Measurements from ENCODE around the gene DBNDD1.

Gene DBNDD1

GRCh38 chr16:90027611-90028010 lies 8.4 kb upstream of the DBNDD1 start:
- H3K27me3 ChIP-seq, result no peaks in the 10 kb centered on the region
- H3K4me3 ChIP-seq (ENCODE audit: low read depth in 1 of 2, low read length in 1 of 2), result no peak overlapping the region
- H3K9me3 ChIP-seq, result no peaks in the 10 kb centered on the region
- no peak for TF ChIP-seq CTCF (IDR thresholded peaks at IDR 0.05)
- H3K36me3 ChIP-seq, result no peaks in the 10 kb centered on the region
- peaks cover 12 to 17% of the 10 kb centered on the region in 2 experiments for H3K4me1 ChIP-seq (ENCODE audit: control insufficient read depth in 1 of 2, insufficient read depth in 1 of 2, low read depth in 1 of 2, low read length in 1 of 2)
- no peak overlapping the region for H3K27ac ChIP-seq

GRCh38 chr16:90026135-90026534 lies 6.9 kb upstream of the DBNDD1 start:
- Histone ChIP-seq H3K4me3 (ENCODE audit: low read depth in 1 of 2, low read length in 1 of 2) (peak overlapping the region in 1 of 2 experiments; percentile 13), H3K4me1 (ENCODE audit: control insufficient read depth in 1 of 2, insufficient read depth in 1 of 2, low read depth in 1 of 2, low read length in 1 of 2) (peaks cover 26 to 28% of the 10 kb centered on the region in 2 experiments), H3K27me3 (no peaks in the 10 kb centered on the region), H3K36me3 (no peaks in the 10 kb centered on the region), H3K9me3 (no peaks in the 10 kb centered on the region), H3K27ac (no peak overlapping the region)
- TF ChIP-seq CTCF (IDR thresholded peaks at IDR 0.05), result no peak

GRCh38 chr16:90023078-90023447 lies 3.8 kb upstream of the DBNDD1 start:
- Histone ChIP-seq H3K9me3 (no peaks in the 10 kb centered on the region), H3K27me3 (peaks cover 28% of the 10 kb centered on the region), H3K4me3 (ENCODE audit: low read depth in 1 of 2, low read length in 1 of 2) (peak overlapping the region; percentile 62 to 68), H3K36me3 (no peaks in the 10 kb centered on the region), H3K4me1 (ENCODE audit: control insufficient read depth in 1 of 2, insufficient read depth in 1 of 2, low read depth in 1 of 2, low read length in 1 of 2) (peaks cover 38 to 52% of the 10 kb centered on the region in 2 experiments), H3K27ac (no peak overlapping the region)
- no peak for TF ChIP-seq CTCF (IDR thresholded peaks at IDR 0.05)

GRCh38 chr16:90022209-90023077 lies 3.2 kb upstream of the DBNDD1 start:
- H3K4me3 ChIP-seq (ENCODE audit: low read depth in 1 of 2, low read length in 1 of 2), result peak overlapping the region; percentile 62 to 68
- H3K27ac ChIP-seq, result peak overlapping the region; percentile 1
- no peak for TF ChIP-seq CTCF (IDR thresholded peaks at IDR 0.05)
- H3K27me3 ChIP-seq, result peaks cover 34% of the 10 kb centered on the region
- peaks cover 38 to 52% of the 10 kb centered on the region in 2 experiments for H3K4me1 ChIP-seq (ENCODE audit: control insufficient read depth in 1 of 2, insufficient read depth in 1 of 2, low read depth in 1 of 2, low read length in 1 of 2)
- no peaks in the 10 kb centered on the region for H3K36me3 ChIP-seq
- H3K9me3 ChIP-seq, result no peaks in the 10 kb centered on the region

- H3K36me3 ChIP-seq, result no peaks in the 10 kb centered on the region
- TF ChIP-seq CTCF (IDR thresholded peaks at IDR 0.05), result no peak
- H3K27me3 ChIP-seq, result peaks cover 50% of the 10 kb centered on the region
- no peak overlapping the region for H3K4me3 ChIP-seq (ENCODE audit: low read depth in 1 of 2, low read length in 1 of 2)
- H3K27ac ChIP-seq, result peak overlapping the region; percentile 25
- no peaks in the 10 kb centered on the region for H3K9me3 ChIP-seq
- peaks cover 32 to 44% of the 10 kb centered on the region in 2 experiments for H3K4me1 ChIP-seq (ENCODE audit: control insufficient read depth in 1 of 2, insufficient read depth in 1 of 2, low read depth in 1 of 2, low read length in 1 of 2)
These were observed 1.7 kb upstream of the DBNDD1 start for GRCh38 chr16:90020838-90021382.
